HEK293T (cell line): Measurements from ENCODE around the gene USP13.
"Not testable (repeated sequence)": the region's sequence is repeated elsewhere in the genome, so short reads cannot be mapped to it uniquely, and the experiment has no call there.

ENCODE experiments used
- CTCF ChIA-PET: fragments of 350-600 bp; formaldehyde crosslinking; extraction: SDS; loops from one replicate; lab custom pipeline; 2021; ENCODE audit warnings: antibody characterized with exemption, inconsistent platforms; lab: Yijun Ruan, JAX
- POLR2A ChIA-PET: fragments of 350-600 bp; formaldehyde crosslinking; extraction: SDS; loops from one replicate; lab custom pipeline; 2020; ENCODE audit warnings: antibody characterized with exemption, inconsistent platforms; lab: Yijun Ruan, JAX
- DNase-seq: peaks from one replicate; pipeline ENCODE4 v3.0.0; 2012; ENCODE audit warnings: mixed read lengths; ENCODE audit errors: extremely low spot score
- ARNT ChIP-seq: fragments of 450-650 bp; IDR thresholded peaks from 2 replicates; pipeline ENCODE4 v1.6.1; 2017; ENCODE audit warnings: mild to moderate bottlenecking
- BHLHE40 ChIP-seq: fragments of 450-650 bp; IDR thresholded peaks from 2 replicates; pipeline ENCODE4 v1.6.1; 2016; ENCODE audit warnings: mild to moderate bottlenecking, moderate library complexity, borderline replicate concordance
- CTBP1 ChIP-seq: fragments of 450-650 bp; IDR thresholded peaks from 2 replicates; pipeline ENCODE4 v1.6.1; 2016; ENCODE audit warnings: borderline replicate concordance
- ELF4 ChIP-seq: fragments of 450-650 bp; IDR thresholded peaks from 2 replicates; pipeline ENCODE4 v1.6.1; 2017; ENCODE audit warnings: antibody characterized with exemption
- FOXA1 ChIP-seq: fragments of 450-650 bp; IDR thresholded peaks from 2 replicates; pipeline ENCODE4 v1.6.1; 2016; ENCODE audit warnings: mild to moderate bottlenecking
- FOXK2 ChIP-seq: fragments of 450-650 bp; IDR thresholded peaks from 2 replicates; pipeline ENCODE4 v1.6.1; 2016; ENCODE audit warnings: mild to moderate bottlenecking
- FOXM1 ChIP-seq: fragments of 450-650 bp; IDR thresholded peaks from 2 replicates; pipeline ENCODE4 v1.6.1; 2017; ENCODE audit warnings: mild to moderate bottlenecking, borderline replicate concordance
- HDGF ChIP-seq: fragments of 450-650 bp; IDR thresholded peaks from 2 replicates; pipeline ENCODE4 v1.6.1; 2017; ENCODE audit warnings: antibody characterized with exemption, borderline replicate concordance
- L3MBTL2 ChIP-seq: fragments of 450-650 bp; conservative IDR thresholded peaks from 2 replicates; pipeline ENCODE4 v1.6.1; 2016; ENCODE audit warnings: mild to moderate bottlenecking
- LEF1 ChIP-seq: fragments of 450-650 bp; IDR thresholded peaks from 2 replicates; pipeline ENCODE4 v1.6.1; 2017; ENCODE audit warnings: mild to moderate bottlenecking, borderline replicate concordance
- NFRKB ChIP-seq: fragments of 450-650 bp; IDR thresholded peaks from 2 replicates; pipeline ENCODE4 v1.6.1; 2016; ENCODE audit warnings: mild to moderate bottlenecking, moderate library complexity
- SP1 ChIP-seq: fragments of 450-650 bp; IDR thresholded peaks from 2 replicates; pipeline ENCODE4 v1.6.1; 2017
- SUZ12 ChIP-seq: fragments of 450-650 bp; IDR thresholded peaks from 2 replicates; pipeline ENCODE4 v1.6.1; 2016; ENCODE audit warnings: mild to moderate bottlenecking
- TARDBP ChIP-seq: fragments of 450-650 bp; IDR thresholded peaks from 2 replicates; pipeline ENCODE4 v1.6.1; 2016
- ZNF384 ChIP-seq: fragments of 450-650 bp; IDR thresholded peaks from 2 replicates; pipeline ENCODE4 v1.6.1; 2016
- TF ChIP-seq, protein P1 (sequence below): fragments of 450-650 bp; IDR thresholded peaks from 2 replicates; pipeline ENCODE4 v1.6.1; 2016

The USP13 gene

DNA sequence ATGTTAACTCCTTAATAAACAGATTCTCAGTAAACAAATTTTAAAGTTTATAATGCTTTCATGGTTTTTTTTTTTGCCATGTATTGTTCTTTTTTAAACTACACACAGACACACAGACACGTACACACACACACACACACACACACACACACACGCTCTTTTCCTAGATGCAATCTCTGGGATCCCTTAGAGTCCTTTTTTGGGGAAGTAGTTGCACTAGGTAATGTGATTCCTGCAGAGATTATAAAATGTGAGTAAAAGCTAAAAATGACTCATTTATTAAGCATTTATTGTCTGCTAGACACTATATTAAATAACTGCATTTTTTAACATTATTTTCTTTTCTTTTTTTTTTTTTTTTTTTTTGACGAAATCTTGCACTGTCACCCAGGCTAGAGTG lies 28.4 kb upstream of the USP13 start:
- ChIA-PET CTCF (no interaction called here), POLR2A (no interaction called here)
- no peak for DNase-seq
- TF ChIP-seq CTBP1 (no peak), LEF1 (no peak), SP1 (no peak), NFRKB (no peak), FOXM1 (no peak), TARDBP (no peak), HDGF (no peak), ARNT (no peak), BHLHE40 (no peak), FOXK2 (no peak), L3MBTL2 (no peak), FOXA1 (no peak), ZNF384 (no peak), ELF4 (no peak), SUZ12 (no peak)
- TF ChIP-seq, protein P1, sequence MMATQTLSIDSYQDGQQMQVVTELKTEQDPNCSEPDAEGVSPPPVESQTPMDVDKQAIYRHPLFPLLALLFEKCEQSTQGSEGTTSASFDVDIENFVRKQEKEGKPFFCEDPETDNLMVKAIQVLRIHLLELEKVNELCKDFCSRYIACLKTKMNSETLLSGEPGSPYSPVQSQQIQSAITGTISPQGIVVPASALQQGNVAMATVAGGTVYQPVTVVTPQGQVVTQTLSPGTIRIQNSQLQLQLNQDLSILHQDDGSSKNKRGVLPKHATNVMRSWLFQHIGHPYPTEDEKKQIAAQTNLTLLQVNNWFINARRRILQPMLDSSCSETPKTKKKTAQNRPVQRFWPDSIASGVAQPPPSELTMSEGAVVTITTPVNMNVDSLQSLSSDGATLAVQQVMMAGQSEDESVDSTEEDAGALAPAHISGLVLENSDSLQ, result no peak

DNA sequence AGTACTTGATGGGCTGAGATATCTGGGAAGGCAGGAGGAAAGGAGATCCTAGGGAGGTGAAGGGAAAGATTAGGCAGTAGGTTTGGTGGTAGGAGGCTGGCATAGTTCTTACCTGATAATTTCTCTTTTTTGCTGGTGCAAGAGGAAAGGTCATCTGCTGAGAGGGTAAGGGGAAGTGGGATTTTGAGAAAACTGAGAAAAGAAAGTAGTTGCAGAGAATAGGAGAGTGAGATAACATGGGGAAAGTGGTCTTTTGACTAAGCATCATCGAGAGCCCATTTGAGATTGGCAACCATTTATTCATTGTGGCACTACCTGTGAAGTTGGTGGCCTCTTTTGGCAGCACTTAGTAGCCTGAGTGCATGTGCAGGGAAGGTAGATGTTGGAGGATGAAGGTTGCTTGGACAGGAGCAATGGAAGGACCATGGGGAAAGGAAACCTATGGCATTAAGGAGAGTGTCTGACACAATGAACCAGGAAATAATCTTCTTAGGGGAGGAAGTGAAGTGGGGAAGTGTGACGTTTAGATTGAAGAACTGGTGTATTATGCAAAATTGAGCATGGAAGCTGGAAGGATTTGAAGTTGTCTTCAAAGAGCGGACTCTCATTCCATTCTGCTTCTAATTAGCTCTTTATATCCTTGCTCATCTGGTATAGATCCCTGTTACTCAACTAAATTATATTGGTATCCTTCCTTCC lies 21.9 kb upstream of the USP13 start:
- no peak for DNase-seq
- TF ChIP-seq L3MBTL2 (no peak), ZNF384 (no peak), NFRKB (no peak), FOXK2 (no peak), HDGF (no peak)
- TF ChIP-seq, protein P1, result no peak
- CTCF ChIA-PET, result no interaction called here
- POLR2A ChIA-PET, result interaction anchor here (0.7 kb wide), 1 partner anchor 1350 kb away, joined by 3 read pairs; no protein-coding TSS in a partner anchor

DNA sequence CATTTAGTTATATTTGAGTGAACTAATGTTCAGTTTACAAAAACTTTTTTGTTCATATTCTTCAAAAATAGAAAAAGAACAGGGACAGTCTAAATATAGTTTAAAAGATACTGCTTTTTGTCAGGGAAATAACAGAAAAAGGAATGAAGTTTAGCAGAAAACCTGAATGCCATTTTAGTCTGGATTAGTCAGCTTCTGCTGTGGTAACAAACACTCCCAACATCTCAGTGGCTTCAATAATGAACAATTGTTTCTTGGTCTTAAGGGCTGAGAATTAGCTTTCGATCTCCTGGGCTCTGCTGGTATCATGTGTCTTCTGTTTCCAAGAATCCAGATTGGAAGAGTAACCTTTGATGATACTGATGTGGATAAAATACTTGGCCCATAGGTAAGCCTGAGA lies 12.4 kb upstream of the USP13 start:
- DNase-seq, result no peak
- TF ChIP-seq SP1 (no peak), ELF4 (no peak), HDGF (no peak), FOXM1 (no peak), SUZ12 (no peak), BHLHE40 (no peak), LEF1 (no peak)
- TF ChIP-seq, protein P1, result no peak
- ChIA-PET CTCF (no interaction called here), POLR2A (no interaction called here)

DNA sequence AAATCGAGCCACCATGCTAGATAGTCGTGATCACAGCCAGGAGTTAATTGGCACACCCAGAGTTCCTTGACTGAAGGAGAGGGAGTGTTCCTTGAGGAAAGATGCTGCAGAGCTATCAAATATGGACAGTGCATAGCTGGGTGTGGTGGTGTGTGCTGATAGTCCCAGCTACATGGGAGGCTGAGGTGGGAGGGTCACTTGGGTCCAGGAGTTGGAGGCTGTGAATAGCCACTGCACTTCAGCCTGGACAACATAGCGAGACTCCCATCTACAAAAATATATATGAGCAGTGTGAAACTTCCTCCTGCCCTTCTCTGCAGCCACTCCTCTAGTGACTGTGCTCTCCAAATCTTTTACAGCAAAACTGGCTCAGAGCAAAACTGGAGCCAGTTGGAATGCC lies 10.0 kb upstream of the USP13 start:
- TF ChIP-seq SP1, result no peak
- no peak for TF ChIP-seq NFRKB
- no peak for DNase-seq
- ChIA-PET POLR2A (interaction anchor here (0.8 kb wide), 1 partner anchor 10 kb away, joined by 3 read pairs; the partner anchor contains the start of gene USP13), CTCF (no interaction called here)

DNA sequence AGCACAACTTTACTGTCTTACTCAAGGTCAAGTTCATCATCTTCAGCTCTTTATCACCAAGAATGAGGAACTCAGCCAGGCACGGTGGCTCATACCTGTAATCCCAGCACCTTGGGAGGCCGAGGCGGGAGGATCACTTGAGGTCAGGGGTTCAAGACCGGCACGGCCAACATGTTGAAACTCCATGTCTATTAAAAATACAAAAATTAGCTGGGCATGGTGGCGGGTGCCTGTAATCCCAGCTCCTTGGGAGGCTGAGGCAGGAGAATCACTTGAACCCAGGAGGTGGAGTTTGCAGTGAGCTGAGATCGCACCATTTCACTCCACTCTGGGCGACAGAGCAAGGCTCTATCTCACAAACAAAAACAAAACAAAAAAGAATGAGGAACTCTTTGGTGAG lies 9.0 kb upstream of the USP13 start:
- CTCF ChIA-PET, DNase-seq: not testable (repeated sequence)
- POLR2A ChIA-PET, result interaction anchor here (0.8 kb wide), 1 partner anchor 9 kb away, joined by 3 read pairs; the partner anchor contains the start of gene USP13

DNA sequence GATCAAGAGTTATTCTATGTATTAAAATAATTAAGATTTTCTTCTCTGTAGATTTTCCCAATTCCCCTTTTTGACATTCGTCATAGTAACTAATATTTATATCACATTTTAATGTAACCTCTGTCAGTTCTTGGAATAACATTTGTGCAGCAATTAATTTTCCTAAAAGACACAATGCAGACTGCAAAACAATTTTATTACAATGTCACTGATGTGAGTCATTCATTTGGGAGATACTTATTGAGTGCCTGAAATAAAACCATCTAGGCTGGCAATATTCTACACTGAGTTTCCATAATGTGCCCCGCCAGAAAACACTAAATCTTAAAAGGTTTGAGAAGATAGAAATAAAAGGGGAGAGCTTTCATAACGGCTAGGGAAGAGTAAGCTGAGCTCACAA lies 6.7 kb upstream of the USP13 start:
- TF ChIP-seq FOXK2, result no peak
- TF ChIP-seq SP1, result no peak
- TF ChIP-seq L3MBTL2, result no peak
- ChIA-PET POLR2A (no interaction called here), CTCF (no interaction called here)
- DNase-seq, result no peak

DNA sequence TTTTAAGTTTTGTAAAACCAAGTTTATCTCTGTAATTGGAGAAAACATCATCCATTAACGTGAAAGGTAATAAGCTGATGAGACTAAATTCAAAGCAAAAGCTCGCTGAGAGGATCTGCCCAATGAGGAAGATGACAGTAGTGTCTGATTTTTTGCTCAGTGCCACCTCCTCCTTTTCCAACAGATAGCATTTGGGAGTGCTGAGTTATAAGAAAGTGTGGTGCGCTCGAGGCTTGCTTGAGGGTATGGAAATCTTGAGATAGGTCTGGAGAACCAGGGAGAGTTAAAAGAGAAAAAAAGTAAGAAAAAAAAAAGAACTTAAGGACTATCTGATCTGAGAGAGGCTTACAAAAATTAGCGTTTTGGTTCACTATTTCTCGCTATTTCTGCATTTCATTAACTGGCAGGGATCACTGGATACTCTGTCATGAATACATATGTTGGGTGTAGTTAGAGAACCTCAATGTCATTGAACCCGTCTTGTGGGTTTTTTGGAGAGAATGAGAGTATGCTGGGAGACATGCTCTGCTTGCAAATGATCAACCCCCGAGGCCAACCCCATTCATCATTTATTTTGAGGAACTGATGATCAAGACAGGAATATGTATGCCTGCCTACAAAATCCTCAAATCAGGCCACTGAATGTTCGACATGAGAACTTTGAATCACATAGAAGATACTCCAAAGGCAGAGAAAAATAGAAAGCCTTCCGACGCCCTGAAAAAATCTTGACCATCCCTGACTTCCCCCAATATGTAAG lies 973 bp upstream of the USP13 start:
- CTCF ChIA-PET, result no interaction called here
- DNase-seq, result no peak
- POLR2A ChIA-PET, result interaction anchor here (0.6 to 2.0 kb wide), 5 partner anchors 9 to 89 kb away, joined by 3 to 7 read pairs (median 3); partner anchors contain the start of genes ACTL6A, MRPL47 and NDUFB5
- TF ChIP-seq FOXM1 (no peak), FOXK2 (no peak), HDGF (no peak), NFRKB (no peak), SUZ12 (no peak), TARDBP (no peak), FOXA1 (no peak), ZNF384 (no peak), BHLHE40 (no peak), CTBP1 (no peak), SP1 (no peak)
- TF ChIP-seq, protein P1, result no peak
